Activated naive CD8-positive, alpha-beta T cell (primary cell): ENCODE measurements around the gene LGALS1.
"Not testable (repeated sequence)": the region's sequence is repeated elsewhere in the genome, so short reads cannot be mapped to it uniquely, and the experiment has no call there.

Experiments
- H3K27ac Mint-ChIP-seq: one replicate; pipeline ENCODE4 v1.8.0; 2021; ENCODE audit warnings: mixed read lengths
- H3K27me3 Mint-ChIP-seq: one replicate; pipeline ENCODE4 v1.8.0; 2021; ENCODE audit warnings: mixed read lengths
- H3K36me3 Mint-ChIP-seq: one replicate; pipeline ENCODE4 v1.8.0; 2021; ENCODE audit warnings: mixed read lengths
- H3K4me1 Mint-ChIP-seq: one replicate; pipeline ENCODE4 v1.8.0; 2021; ENCODE audit warnings: low read depth, mixed read lengths
- H3K4me3 Mint-ChIP-seq: one replicate; pipeline ENCODE4 v1.8.0; 2021; ENCODE audit warnings: mild to moderate bottlenecking, mixed read lengths
- H3K9me3 Mint-ChIP-seq: one replicate; pipeline ENCODE4 v1.8.0; 2021; ENCODE audit warnings: low read depth, mixed read lengths

Gene LGALS1

DNA sequence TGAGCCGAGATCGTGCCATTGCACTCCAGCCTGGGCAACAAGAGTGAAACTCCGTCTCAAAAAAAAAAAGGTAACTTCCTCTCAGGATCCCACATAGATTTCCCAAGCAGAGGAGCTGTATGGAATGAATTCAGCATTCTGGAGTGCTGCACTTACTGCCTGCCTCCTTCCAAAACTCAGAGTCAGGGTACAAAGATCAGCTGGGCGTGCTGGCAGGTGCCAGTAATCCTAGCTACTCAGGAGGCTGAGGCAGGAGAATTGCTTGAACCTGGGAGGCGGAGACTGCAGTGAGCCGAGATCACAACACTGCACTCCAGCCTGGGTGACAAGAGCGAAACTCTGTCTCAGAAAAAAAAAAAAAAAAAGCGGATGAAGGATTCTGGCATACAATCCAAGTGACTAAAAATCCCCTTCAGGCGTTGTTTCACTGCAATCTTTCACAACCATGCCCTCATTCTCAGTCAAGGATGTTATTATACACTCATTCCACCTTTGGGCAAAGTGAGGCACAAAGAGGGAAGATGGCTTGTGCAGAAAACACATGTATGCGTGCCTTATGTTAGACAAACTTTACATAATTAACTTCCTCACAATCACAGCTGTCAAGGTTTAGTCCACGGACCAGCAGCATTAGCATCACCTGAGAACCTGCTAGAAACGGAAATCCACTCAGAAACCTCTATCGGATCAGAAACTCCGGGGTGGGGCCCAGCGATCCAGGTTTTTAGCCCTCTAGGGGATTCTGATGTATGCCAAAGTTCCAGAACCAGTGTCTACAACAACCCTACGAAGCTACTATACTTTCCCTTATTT lies 9.6 kb downstream of the LGALS1 start:
- Mint-ChIP-seq H3K4me1 (peaks cover 20% of the 10 kb centered on the region), H3K9me3 (no peaks in the 10 kb centered on the region), H3K36me3 (peaks cover 7% of the 10 kb centered on the region), H3K4me3 (peak overlapping the region; percentile 94), H3K27ac (peak overlapping the region; percentile 46), H3K27me3 (no peaks in the 10 kb centered on the region)

GRCh38 chr22:37686002-37686982 lies 10.9 kb downstream of the LGALS1 start, which contains the start of gene NOL12:
Gene NOL12, plus strand, starts transcription at chr22:37686343. Its CDS starts 50 bp downstream, at chr22:37686393.
- Mint-ChIP-seq H3K27me3 (no peaks in the 10 kb centered on the region), H3K27ac (peak within 1 kb of the TSS; percentile 98), H3K9me3 (no peaks in the 10 kb centered on the region), H3K4me3 (peak within 1 kb of the TSS; percentile 94), H3K4me1 (peaks cover 20% of the 10 kb centered on the region), H3K36me3 (peaks cover 9% of the 10 kb centered on the region)

DNA sequence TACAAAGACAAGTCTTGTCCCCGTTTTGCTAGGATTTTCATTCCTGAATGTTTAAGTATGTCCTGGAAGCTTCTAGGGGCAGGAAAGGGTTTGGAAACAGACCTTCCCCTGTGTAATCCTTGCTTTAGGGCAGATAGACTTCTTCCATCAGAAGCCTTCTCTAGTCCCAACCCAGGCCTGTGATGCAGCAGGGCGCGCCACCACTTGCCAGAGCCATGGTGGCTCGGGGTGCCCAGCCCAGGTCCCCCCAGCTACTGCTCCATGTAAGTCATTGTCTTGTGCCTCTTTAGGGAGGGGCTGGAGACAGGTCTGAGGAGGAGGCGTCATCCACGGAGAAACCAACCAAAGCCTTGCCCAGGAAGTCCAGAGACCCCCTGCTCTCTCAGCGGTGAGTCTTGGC lies 15.0 kb downstream of the LGALS1 start:
- Mint-ChIP-seq H3K9me3 (no peaks in the 10 kb centered on the region), H3K4me3 (no peak overlapping the region), H3K4me1 (peaks cover 17% of the 10 kb centered on the region), H3K27ac (no peak overlapping the region), H3K36me3 (peaks cover 14% of the 10 kb centered on the region), H3K27me3 (no peaks in the 10 kb centered on the region)

DNA sequence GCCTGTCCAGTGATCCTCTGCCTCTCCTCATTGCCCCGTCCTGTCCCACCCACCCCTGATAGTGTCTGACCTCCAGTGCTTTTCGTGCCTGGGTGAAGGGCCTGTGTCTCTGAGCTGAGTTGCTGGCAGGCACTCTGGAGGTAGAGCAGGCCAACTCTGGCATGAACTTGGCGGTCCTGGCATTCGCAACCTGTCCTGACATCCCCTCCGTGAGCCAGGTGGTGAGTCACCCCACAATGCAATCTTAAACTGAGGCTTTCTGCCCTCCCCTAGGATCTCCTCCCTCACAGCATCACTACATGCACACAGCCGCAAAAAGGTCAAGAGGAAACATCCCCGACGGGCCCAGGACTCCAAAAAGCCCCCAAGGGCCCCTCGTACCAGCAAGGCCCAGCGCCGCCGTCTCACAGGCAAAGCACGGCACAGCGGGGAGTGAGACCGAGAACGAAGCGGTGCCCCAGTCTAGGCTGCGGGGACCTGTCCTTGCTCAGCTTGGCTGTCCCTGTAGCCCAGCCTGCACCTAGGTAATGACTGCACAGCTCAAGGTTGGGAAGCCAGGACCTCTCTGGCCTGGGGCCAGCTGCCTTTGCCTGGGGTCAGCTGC lies 15.6 kb downstream of the LGALS1 start:
- H3K9me3 Mint-ChIP-seq, result no peaks in the 10 kb centered on the region
- H3K27me3 Mint-ChIP-seq, result no peaks in the 10 kb centered on the region
- H3K4me3 Mint-ChIP-seq, result no peak overlapping the region
- H3K4me1 Mint-ChIP-seq, result peaks cover 20% of the 10 kb centered on the region
- H3K36me3 Mint-ChIP-seq, result peaks cover 14% of the 10 kb centered on the region
- H3K27ac Mint-ChIP-seq, result no peak overlapping the region

- no peaks in the 10 kb centered on the region for H3K27me3 Mint-ChIP-seq
- peaks cover 14% of the 10 kb centered on the region for H3K36me3 Mint-ChIP-seq
- no peaks in the 10 kb centered on the region for H3K9me3 Mint-ChIP-seq
- peaks cover 23% of the 10 kb centered on the region for H3K4me1 Mint-ChIP-seq
- H3K4me3 Mint-ChIP-seq, result no peak overlapping the region
- no peak overlapping the region for H3K27ac Mint-ChIP-seq
Observed at GRCh38 chr22:37692627-37693285, 17.3 kb downstream of the LGALS1 start.

DNA sequence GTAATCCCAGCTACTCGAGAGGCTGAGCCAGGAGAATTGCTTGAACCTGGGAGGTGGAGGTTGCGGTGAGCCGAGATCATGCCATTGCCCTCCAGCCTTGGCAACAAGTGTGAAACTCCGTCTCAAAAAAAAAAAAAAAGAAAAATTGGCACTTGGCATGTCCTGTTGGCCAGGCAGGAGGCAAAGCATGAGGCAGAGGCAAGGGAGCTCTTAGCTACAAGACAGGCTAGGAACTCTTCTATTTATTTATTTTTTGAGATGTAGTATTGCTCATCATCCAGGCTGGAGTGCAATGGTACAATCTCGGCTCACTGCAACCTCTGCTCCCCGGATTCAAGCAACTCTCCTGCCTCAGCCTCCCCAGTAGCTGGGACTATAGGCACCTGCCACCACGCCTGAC lies 18.7 kb downstream of the LGALS1 start:
- H3K36me3 Mint-ChIP-seq, result peaks cover 11% of the 10 kb centered on the region
- not testable (repeated sequence) for H3K9me3 Mint-ChIP-seq, H3K27me3 Mint-ChIP-seq, H3K27ac Mint-ChIP-seq, H3K4me3 Mint-ChIP-seq
- H3K4me1 Mint-ChIP-seq, result peaks cover 15% of the 10 kb centered on the region

DNA sequence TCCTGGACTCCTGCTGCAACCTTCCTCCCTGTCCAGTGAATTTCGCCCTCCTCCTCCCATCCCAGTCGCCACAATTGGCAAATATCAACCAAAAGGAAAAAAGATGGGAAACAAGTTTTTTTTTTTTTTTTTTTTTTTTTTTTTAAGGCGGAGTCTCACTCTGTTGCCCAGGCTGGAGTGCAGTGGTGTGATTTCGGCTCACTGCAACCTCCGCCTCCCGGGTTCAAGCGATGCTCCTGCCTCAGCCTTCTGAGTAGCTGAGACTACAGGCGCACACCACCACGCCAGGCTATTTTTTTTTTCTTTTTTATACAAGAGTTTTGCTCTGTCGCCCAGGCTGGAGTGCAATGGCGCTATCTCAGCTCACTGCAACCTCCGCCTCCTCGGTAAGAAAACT lies 20.8 kb downstream of the LGALS1 start:
- peaks cover 14% of the 10 kb centered on the region for H3K4me1 Mint-ChIP-seq
- not testable (repeated sequence) for H3K27ac Mint-ChIP-seq, H3K27me3 Mint-ChIP-seq, H3K9me3 Mint-ChIP-seq, H3K36me3 Mint-ChIP-seq
- peak overlapping the region; percentile 17 for H3K4me3 Mint-ChIP-seq

DNA sequence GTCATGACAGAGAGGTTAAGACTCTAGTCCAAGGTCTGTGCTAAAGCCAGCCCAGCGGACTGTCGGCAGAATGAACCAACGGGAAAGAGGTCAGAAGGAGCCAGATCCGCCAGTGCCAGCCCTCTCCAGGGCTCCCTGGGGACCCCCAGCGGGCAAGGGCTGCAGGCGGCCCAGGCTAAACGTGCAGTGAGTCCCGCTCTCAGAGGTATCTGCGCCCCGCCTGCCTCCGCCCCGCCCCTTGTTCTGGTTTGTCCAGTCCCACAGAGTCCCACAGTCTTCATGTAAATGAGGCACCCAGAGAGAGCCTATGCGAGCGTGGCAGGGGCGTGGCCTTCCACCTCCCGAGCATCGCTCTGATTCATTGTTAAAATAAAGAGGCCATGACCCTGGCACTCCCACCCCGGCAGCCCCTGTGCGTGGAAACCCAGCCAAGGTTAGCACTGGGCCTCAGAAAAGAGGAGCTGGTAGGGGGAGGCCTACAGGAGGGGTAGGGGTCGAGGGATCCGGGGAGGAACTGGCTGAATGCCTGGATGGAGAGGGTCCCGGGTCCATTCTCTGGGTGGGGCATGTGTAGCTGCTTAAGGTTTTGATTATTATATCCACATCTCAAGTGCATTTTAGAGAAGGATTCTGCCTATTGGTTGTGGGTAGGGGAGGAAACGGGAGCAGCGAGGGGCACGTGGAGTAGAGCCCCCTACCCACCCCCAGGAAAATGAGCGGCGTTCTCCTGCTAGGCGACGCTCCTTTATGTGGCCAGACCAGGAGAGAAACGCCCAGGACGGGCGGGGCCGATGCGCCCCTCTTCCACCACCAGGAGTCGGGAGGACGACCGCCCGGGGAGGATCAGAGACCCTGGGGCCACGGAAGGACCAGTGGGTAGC lies 21.5 kb downstream of the LGALS1 start, which contains the start of gene TRIOBP:
TSS of gene TRIOBP (plus strand) at position 392 of the 881 bp plus-strand sequence. CDS start 4,318 bp downstream, outside the sequence.
- no peak within 1 kb of the TSS for H3K27ac Mint-ChIP-seq
- H3K36me3 Mint-ChIP-seq, result peaks cover 5% of the 10 kb centered on the region
- H3K9me3 Mint-ChIP-seq, result no peaks in the 10 kb centered on the region
- no peaks in the 10 kb centered on the region for H3K27me3 Mint-ChIP-seq
- H3K4me3 Mint-ChIP-seq, result peak within 1 kb of the TSS; percentile 17
- H3K4me1 Mint-ChIP-seq, result peaks cover 14% of the 10 kb centered on the region

GRCh38 chr22:37697538-37697835 lies 22.1 kb downstream of the LGALS1 start:
- H3K27ac Mint-ChIP-seq, result no peak overlapping the region
- no peaks in the 10 kb centered on the region for H3K9me3 Mint-ChIP-seq

GRCh38 chr22:37701141-37701786 lies 25.8 kb downstream of the LGALS1 start:
- Mint-ChIP-seq H3K27ac (no peak overlapping the region), H3K4me1 (peaks cover 7% of the 10 kb centered on the region), H3K27me3 (no peaks in the 10 kb centered on the region), H3K4me3 (no peak overlapping the region), H3K36me3 (peaks cover 10% of the 10 kb centered on the region), H3K9me3 (no peaks in the 10 kb centered on the region)

More at GRCh38 chr22:37697538-37697835, 22.1 kb downstream of the LGALS1 start:
- Mint-ChIP-seq H3K4me3 (no peak overlapping the region), H3K36me3 (peaks cover 2% of the 10 kb centered on the region), H3K4me1 (peaks cover 14% of the 10 kb centered on the region), H3K27me3 (no peaks in the 10 kb centered on the region)

- no peaks in the 10 kb centered on the region for H3K9me3 Mint-ChIP-seq
- H3K4me1 Mint-ChIP-seq, result no peaks in the 10 kb centered on the region
- no peak overlapping the region for H3K4me3 Mint-ChIP-seq
- H3K36me3 Mint-ChIP-seq, result peaks cover 10% of the 10 kb centered on the region
- H3K27ac Mint-ChIP-seq, result no peak overlapping the region
- H3K27me3 Mint-ChIP-seq, result no peaks in the 10 kb centered on the region
Observed at GRCh38 chr22:37703906-37704305, 28.5 kb downstream of the LGALS1 start.

- Mint-ChIP-seq H3K4me3 (no peak overlapping the region), H3K4me1 (no peaks in the 10 kb centered on the region), H3K9me3 (no peaks in the 10 kb centered on the region), H3K36me3 (peaks cover 10% of the 10 kb centered on the region), H3K27me3 (no peaks in the 10 kb centered on the region), H3K27ac (no peak overlapping the region)
Observed at GRCh38 chr22:37704645-37705044, 29.2 kb downstream of the LGALS1 start.

- Mint-ChIP-seq H3K9me3 (no peaks in the 10 kb centered on the region), H3K36me3 (peaks cover 10% of the 10 kb centered on the region), H3K27ac (no peak overlapping the region), H3K27me3 (no peaks in the 10 kb centered on the region), H3K4me1 (no peaks in the 10 kb centered on the region), H3K4me3 (no peak overlapping the region)
Observed at GRCh38 chr22:37705205-37705604, 29.8 kb downstream of the LGALS1 start.
